ENCODE data around the gene NDFIP2. TPM values are rescaled to one million over a fixed set of nuclear protein-coding genes. Genes with fewer than 3 reads are reported as not detected.

Gene NDFIP2
- total RNA-seq, 1 experiment from 2014 or later: 31.0 TPM

DNA sequence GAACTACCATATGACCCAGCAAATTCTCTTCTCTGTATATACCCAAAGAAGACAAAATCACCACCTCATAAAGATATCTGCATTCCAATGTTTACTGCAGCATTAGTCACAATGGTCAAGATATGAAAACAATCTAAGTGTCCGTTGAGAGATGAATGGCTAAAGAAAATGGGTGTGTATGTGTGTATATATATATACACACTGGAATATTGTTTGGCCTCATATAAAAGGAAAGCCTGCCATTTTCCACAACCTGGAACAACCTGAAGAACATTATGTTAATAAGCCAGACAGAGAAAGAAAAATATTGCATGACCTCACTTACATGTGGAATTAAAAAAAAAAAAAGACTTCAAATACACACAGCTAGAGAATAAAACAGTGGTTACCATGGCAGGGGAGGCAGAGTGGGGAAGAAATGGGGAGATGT lies 45.4 kb upstream of the NDFIP2 start:
- Histone ChIP-seq H2BK5ac (ENCODE audit: insufficient read length, low read length) (no peak overlapping the region), H3K14ac (ENCODE audit: insufficient read depth, low read length) (no peak overlapping the region), H2BK20ac (ENCODE audit: low read depth, low read length, poor library complexity, severe bottlenecking) (no peak overlapping the region), H4K20me1 (ENCODE audit: control insufficient read depth, insufficient read depth, insufficient read length) (no peaks in the 10 kb centered on the region), H2BK15ac (ENCODE audit: low read depth, low read length) (no peak overlapping the region), H2BK120ac (ENCODE audit: low read depth, low read length, poor library complexity, severe bottlenecking) (no peak overlapping the region), H3K56ac (ENCODE audit: insufficient read length, low read depth, low read length) (no peak overlapping the region), H3K79me2 (ENCODE audit: insufficient read depth, low read length) (no peaks in the 10 kb centered on the region), H3K23ac (ENCODE audit: insufficient read length, low read depth, low read length) (no peak overlapping the region), H4K8ac (replicated peaks; ENCODE audit: insufficient read length, low read depth, low read length) (no peak overlapping the region), H3K9ac (ENCODE audit: extremely low read depth, insufficient read length, low read length) (no peak overlapping the region), H3K23me2 (ENCODE audit: insufficient read length, low read depth, low read length, poor library complexity, severe bottlenecking) (no peaks in the 10 kb centered on the region), H3K4ac (ENCODE audit: low read depth, low read length) (no peak overlapping the region), H3K79me1 (ENCODE audit: insufficient read depth, low read depth, low read length, poor library complexity, severe bottlenecking) (no peaks in the 10 kb centered on the region), H3K4me2 (ENCODE audit: insufficient read depth, insufficient read length, low read length) (no peak overlapping the region), H2AFZ (ENCODE audit: low read length) (no peak overlapping the region), H3K18ac (ENCODE audit: insufficient read length, low read depth, low read length) (no peak overlapping the region), H2AK5ac (ENCODE audit: insufficient read length, low read length) (no peak overlapping the region), H3K27me3 (ENCODE audit: insufficient read depth, low read length) (no peaks in the 10 kb centered on the region), H3K27ac (ENCODE audit: insufficient read length, low read depth, low read length) (no peak overlapping the region), H3K4me1 (ENCODE audit: insufficient read depth, low read length) (no peaks in the 10 kb centered on the region), H3K9me3 (ENCODE audit: control insufficient read depth, low read depth, low read length) (no peaks in the 10 kb centered on the region), H3T11ph (ENCODE audit: low read length) (no peak overlapping the region), H4K91ac (ENCODE audit: insufficient read length, low read depth, low read length) (no peak overlapping the region), H4K5ac (ENCODE audit: insufficient read length, low read depth, low read length) (no peak overlapping the region), H2BK12ac (ENCODE audit: insufficient read length, low read depth, low read length) (no peak overlapping the region)
- DNase-seq: no peak
- H3K27ac Mint-ChIP-seq: no peak overlapping the region
- H3K9me3 Mint-ChIP-seq: no peaks in the 10 kb centered on the region
- no peaks in the 10 kb centered on the region for H3K36me3 Mint-ChIP-seq (ENCODE audit: insufficient read depth in 1 of 3, low read depth in 3 of 3)
- no CpG with 5 or more reads among the region's 1 CpG for WGBS (ENCODE audit: extremely low coverage, insufficient read length, low lambda C conversion rate)
- H3K27me3 Mint-ChIP-seq (ENCODE audit: low read depth): no peaks in the 10 kb centered on the region
- TF ChIP-seq, protein P1, sequence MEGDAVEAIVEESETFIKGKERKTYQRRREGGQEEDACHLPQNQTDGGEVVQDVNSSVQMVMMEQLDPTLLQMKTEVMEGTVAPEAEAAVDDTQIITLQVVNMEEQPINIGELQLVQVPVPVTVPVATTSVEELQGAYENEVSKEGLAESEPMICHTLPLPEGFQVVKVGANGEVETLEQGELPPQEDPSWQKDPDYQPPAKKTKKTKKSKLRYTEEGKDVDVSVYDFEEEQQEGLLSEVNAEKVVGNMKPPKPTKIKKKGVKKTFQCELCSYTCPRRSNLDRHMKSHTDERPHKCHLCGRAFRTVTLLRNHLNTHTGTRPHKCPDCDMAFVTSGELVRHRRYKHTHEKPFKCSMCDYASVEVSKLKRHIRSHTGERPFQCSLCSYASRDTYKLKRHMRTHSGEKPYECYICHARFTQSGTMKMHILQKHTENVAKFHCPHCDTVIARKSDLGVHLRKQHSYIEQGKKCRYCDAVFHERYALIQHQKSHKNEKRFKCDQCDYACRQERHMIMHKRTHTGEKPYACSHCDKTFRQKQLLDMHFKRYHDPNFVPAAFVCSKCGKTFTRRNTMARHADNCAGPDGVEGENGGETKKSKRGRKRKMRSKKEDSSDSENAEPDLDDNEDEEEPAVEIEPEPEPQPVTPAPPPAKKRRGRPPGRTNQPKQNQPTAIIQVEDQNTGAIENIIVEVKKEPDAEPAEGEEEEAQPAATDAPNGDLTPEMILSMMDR (conservative IDR thresholded peaks at IDR 0.05): no peak
- no peaks in the 10 kb centered on the region for H3K4me1 Mint-ChIP-seq
- H3K4me3 Mint-ChIP-seq: no peak overlapping the region

Data from H9 (cell line).